Uterus (tissue), 4 donors: Measurements from ENCODE around the gene CASZ1. TPM values are rescaled to one million over a fixed set of nuclear protein-coding genes. Genes with fewer than 3 reads are reported as not detected.

Experiments used
- DNase-seq, 2 donors: peaks; one replicate each; pipeline ENCODE4 v3.0.0-alpha.2; 2019 to 2020
- H3K27ac ChIP-seq, 2 donors: fragments of 200-600 bp; sonication (generic); 1 replicate in 1 of 2; 2 replicates in 1 of 2; pipeline ENCODE4 v1.5.1; 2016 to 2018
- H3K27me3 ChIP-seq, 2 donors: fragments of 200-600 bp; sonication (generic); one replicate each; pipeline ENCODE4 v1.5.1; 2018 to 2019; ENCODE audit warnings: control low read depth in 1 of 2
- H3K36me3 ChIP-seq, 2 donors: fragments of 200-600 bp; sonication (generic); one replicate each; pipeline ENCODE4 v1.5.1; 2019; ENCODE audit warnings: control low read depth in 1 of 2
- H3K4me1 ChIP-seq, 2 donors: fragments of 200-600 bp; sonication (generic); one replicate each; pipeline ENCODE4 v1.5.1; 2018 to 2019; ENCODE audit warnings: control low read depth in 1 of 2
- H3K4me3 ChIP-seq, 2 donors: fragments of 200-600 bp; sonication (generic); 1 replicate in 1 of 2; 2 replicates in 1 of 2; pipeline ENCODE4 v1.5.1; 2018 to 2019; ENCODE audit warnings: mild to moderate bottlenecking in 1 of 2
- H3K9me3 ChIP-seq, 2 donors: fragments of 200-600 bp; sonication (generic); one replicate each; pipeline ENCODE4 v1.5.1; 2019; ENCODE audit warnings: control low read depth in 1 of 2
- CTCF ChIP-seq, 4 experiments: fragments of 200-600 bp in 2 of 4; fragments of 450-650 bp in 2 of 4; sonication (generic) in 2 of 4; IDR thresholded peaks; one replicate each; pipeline ENCODE4 v1.5.1; 2016 to 2019; ENCODE audit warnings: antibody characterized with exemption in 4 of 4, mild to moderate bottlenecking in 2 of 4, moderate library complexity in 1 of 4
- POLR2A ChIP-seq, 2 donors: fragments of 450-650 bp; IDR thresholded peaks; one replicate each; pipeline ENCODE4 v1.6.1; 2016; ENCODE audit warnings: antibody characterized with exemption in 2 of 2, mild to moderate bottlenecking in 1 of 2, moderate library complexity in 1 of 2
- intact Hi-C: fragments of 100-400 bp; cut with DNase I; formaldehyde crosslinking; loops from one replicate; pipeline ENCODE4 v1.15.1; 2023; ENCODE audit warnings: low total_unique reads
- total RNA-seq, 4 donors: library from RNA; depleted of rRNA in 3 of 4; stranded (reverse); fragments of >200 nt in 3 of 4; gene quantifications; one replicate each; pipeline versions ENCODE4 v1.1.0 to v1.2.4, GENCODE V29; 2014 to 2023
- donor health status: DM: yes; HTN: yes; CAD: no.

The CASZ1 gene
- total RNA-seq, 4 donors from 2014 or later = 0.59 to 49.2 (median 3.9) TPM

GRCh38 chr1:10621906-10622305, 174.5 kb downstream of the CASZ1 start:
- TF ChIP-seq CTCF (IDR thresholded peaks at IDR 0.05) = no peak
- Histone ChIP-seq H3K4me1 (no peaks in the 10 kb centered on the region), H3K27ac (no peak overlapping the region), H3K9me3 (no peaks in the 10 kb centered on the region), H3K27me3 (no peaks in the 10 kb centered on the region), H3K36me3 (no peaks in the 10 kb centered on the region), H3K4me3 (no peak overlapping the region)
- intact Hi-C loops = no loop called here
- peak in 1 of 2 donors; percentile 11 for DNase-seq

- Histone ChIP-seq H3K4me3 (no peak overlapping the region), H3K9me3 (no peaks in the 10 kb centered on the region), H3K27me3 (no peaks in the 10 kb centered on the region), H3K36me3 (no peaks in the 10 kb centered on the region), H3K27ac (no peak overlapping the region), H3K4me1 (no peaks in the 10 kb centered on the region)
- DNase-seq = no peak
- TF ChIP-seq CTCF (IDR thresholded peaks at IDR 0.05) (no peak), POLR2A (IDR thresholded peaks at IDR 0.05) (no peak)
- intact Hi-C loops = no loop called here
Observed at GRCh38 chr1:10620776-10621175, 175.7 kb downstream of the CASZ1 start.

GRCh38 chr1:10617931-10618885, 178.2 kb downstream of the CASZ1 start:
- H3K27ac ChIP-seq = no peak overlapping the region
- intact Hi-C loops = no loop called here
- H3K9me3 ChIP-seq = no peaks in the 10 kb centered on the region
- no peak overlapping the region for H3K4me3 ChIP-seq
- TF ChIP-seq POLR2A (IDR thresholded peaks at IDR 0.05) (no peak), CTCF (IDR thresholded peaks at IDR 0.05) (no peak)
- no peaks in the 10 kb centered on the region for H3K4me1 ChIP-seq
- no peaks in the 10 kb centered on the region for H3K36me3 ChIP-seq
- peak in 1 of 2 donors; percentile 8 for DNase-seq
- no peaks in the 10 kb centered on the region for H3K27me3 ChIP-seq

GRCh38 chr1:10617318-10617717, 179.1 kb downstream of the CASZ1 start:
- intact Hi-C loops = no loop called here
- no peaks in the 10 kb centered on the region for H3K36me3 ChIP-seq
- H3K4me1 ChIP-seq = no peaks in the 10 kb centered on the region
- peak in 1 of 2 donors; percentile 7 for DNase-seq
- H3K27ac ChIP-seq = no peak overlapping the region
- H3K4me3 ChIP-seq = no peak overlapping the region
- H3K9me3 ChIP-seq = no peaks in the 10 kb centered on the region
- no peaks in the 10 kb centered on the region for H3K27me3 ChIP-seq
- no peak for TF ChIP-seq POLR2A (IDR thresholded peaks at IDR 0.05)
- no peak for TF ChIP-seq CTCF (IDR thresholded peaks at IDR 0.05)

- Histone ChIP-seq H3K36me3 (no peaks in the 10 kb centered on the region), H3K27me3 (no peaks in the 10 kb centered on the region), H3K4me3 (no peak overlapping the region), H3K27ac (no peak overlapping the region), H3K4me1 (no peaks in the 10 kb centered on the region), H3K9me3 (no peaks in the 10 kb centered on the region)
- peak in 1 of 2 donors; percentile 8 for DNase-seq
- TF ChIP-seq CTCF (IDR thresholded peaks at IDR 0.05) (no peak), POLR2A (IDR thresholded peaks at IDR 0.05) (no peak)
- intact Hi-C loops = no loop called here
Observed at GRCh38 chr1:10616696-10617095, 179.8 kb downstream of the CASZ1 start.
